Stimulated activated CD4-positive, alpha-beta T cell treated with anti-CD3 and anti-CD28 coated beads, Interleukin-1b, Interleukin-23, amount 100 ng/mL, for 48 hours (primary cell): Measurements from ENCODE around the gene OR10A6.

ENCODE experiments used
- DNase-seq: peaks from one replicate; pipeline ENCODE4 v3.0.0-alpha.2; 2020

Gene OR10A6

GRCh38 chr11:7931168-7931567 is at the start of gene OR10A6:
TSS of gene OR10A6 (minus strand) at chr11:7931268. CDS start at chr11:7928662, 2,606 bp downstream.
- no peak for DNase-seq

- DNase-seq = no peak
Measured at GRCh38 chr11:7977232-7977917, 46.3 kb upstream of the OR10A6 start.

DNA sequence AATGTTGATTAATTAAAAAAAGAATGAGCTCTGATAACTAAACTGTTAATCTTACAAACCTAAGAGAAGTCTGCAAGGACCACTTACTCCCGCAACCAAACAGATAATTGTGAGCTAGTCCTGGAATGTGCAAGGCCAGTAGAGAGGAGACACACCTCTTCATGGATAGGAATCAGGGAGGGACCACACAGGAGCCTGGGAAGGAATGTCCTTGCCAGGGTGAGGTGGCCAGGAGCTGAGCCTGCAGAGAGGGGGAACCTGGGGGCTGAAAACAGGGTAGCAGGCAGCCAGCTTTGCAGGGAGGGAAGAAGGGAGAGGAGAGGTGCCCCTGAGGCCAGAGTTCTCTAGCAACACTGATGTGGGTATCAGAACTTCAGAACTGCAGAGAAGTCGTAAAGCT is 43.6 kb upstream of the OR10A6 start:
- no peak for DNase-seq

DNA sequence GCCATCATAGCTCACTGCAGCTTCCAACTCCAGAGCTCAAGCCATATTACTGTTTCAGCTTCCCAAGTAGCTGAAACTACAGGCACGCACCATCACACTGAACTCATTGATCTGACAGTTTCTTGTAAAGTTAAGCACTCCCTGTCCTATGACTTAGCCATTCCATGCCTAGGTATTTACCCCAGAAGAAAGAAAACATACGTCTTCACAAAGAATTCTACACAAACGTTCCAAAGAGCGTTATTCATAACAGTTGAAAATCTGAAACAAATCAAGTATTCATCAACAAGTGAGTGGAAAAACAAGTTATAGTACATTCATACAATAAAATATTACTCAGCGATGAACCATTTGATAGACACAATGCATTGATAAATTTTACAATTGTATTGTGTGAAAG is 41.9 kb upstream of the OR10A6 start:
- no peak for DNase-seq

DNA sequence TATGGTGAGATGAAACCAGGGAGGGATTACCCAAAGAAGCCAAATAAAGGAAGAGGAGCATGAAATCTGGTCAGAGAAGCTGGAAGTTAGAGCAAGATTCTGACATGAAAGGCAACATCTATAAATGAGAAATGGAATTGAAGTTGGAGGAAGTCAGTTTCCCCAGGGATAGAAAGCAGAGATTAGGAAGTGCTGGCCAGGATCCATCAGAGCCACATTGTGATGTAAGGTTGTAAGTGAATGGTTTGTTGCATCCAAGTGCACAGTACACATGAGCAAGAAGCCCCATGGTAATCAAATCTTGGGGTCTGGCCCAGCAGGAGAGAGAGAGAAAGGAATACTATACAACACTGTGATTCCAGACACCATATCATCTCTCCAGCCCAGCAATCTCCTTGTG is 40.8 kb upstream of the OR10A6 start:
- DNase-seq = no peak

- DNase-seq = no peak
Measured at GRCh38 chr11:7969756-7970646, 38.9 kb upstream of the OR10A6 start.

GRCh38 chr11:7968686-7969085 is 37.6 kb upstream of the OR10A6 start:
- DNase-seq = no peak

DNA sequence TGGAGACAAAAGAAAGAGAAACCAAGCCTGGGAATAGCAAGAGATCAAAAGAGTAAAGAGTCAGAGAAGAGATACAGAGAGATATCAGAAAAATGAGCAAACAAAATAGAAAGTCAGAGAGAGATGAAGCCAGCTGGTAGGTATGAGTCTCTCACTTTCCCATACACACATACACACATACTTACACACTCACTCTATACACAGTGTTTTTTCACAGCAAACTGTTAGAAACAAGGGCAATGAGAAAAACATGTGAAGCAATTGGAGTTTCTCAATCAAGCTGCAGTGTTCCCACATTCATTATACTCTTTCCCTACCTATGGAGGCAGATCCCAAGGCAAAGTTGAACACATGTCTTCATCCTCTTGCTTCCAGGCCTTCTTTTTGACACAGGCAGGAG is 36.8 kb upstream of the OR10A6 start:
- no peak for DNase-seq

GRCh38 chr11:7967097-7967496 is 36.0 kb upstream of the OR10A6 start:
- DNase-seq = no peak

- DNase-seq = no peak
Measured at GRCh38 chr11:7965386-7965785, 34.3 kb upstream of the OR10A6 start, which contains the start of gene NLRP10. TSS of gene NLRP10 (minus strand) at chr11:7965447. CDS start at chr11:7963495, 1,952 bp downstream.

DNA sequence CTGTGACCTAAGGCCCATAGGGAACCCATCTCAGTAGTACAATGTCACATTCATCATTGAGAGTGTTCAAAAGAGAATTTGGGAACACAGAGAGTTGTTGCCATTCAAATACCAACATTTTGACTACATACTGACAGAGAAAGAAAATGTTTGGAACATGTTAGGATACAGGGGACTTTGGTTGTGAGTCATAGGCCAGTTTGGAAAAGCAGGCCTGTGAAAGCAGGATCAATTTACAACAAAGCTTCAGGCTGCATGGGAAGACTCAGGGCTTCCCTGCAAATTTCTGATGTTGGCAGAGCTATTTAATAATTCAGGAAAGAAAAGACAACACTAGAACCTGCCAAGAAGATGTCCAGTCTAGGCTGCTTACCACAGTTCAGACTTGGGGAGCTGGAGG is 33.8 kb upstream of the OR10A6 start:
- DNase-seq = no peak

DNA sequence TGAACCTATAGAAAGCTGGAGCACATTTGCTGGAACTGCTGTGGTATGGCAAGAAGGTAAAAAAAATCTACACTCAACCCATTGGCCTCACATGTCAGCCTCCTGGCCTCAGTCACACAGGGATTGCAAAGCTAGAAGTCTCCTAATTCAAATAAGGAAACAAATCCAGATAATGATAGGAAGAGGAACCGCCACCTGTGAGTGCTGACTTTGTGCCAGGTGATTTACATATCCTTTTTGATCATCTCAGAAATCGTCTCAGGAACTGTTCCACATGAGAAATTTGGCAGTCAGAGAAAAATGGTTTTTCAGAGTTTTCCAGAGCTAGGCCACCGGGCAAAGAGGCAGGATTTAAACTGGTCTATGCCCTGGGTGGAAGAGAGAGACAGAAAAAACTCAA is 33.2 kb upstream of the OR10A6 start:
- no peak for DNase-seq

DNA sequence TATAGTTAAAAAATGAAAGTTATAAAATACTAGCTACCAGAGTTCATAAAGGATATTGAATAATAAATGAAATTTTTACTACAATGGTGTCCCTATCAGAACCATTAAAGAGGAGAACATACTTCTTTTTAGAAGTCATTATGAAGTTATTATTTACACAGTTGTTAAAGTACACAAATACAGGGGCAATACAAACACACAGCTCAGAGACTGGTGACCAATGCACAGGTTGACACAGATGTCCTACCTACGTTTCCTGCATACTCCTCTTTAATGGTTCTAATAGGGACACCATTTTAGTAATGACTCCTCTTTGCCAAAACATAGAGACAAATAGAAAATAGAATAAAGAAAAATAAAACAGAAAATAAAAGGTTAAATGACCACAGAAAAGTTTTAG is 24.1 kb upstream of the OR10A6 start:
- no peak for DNase-seq

DNA sequence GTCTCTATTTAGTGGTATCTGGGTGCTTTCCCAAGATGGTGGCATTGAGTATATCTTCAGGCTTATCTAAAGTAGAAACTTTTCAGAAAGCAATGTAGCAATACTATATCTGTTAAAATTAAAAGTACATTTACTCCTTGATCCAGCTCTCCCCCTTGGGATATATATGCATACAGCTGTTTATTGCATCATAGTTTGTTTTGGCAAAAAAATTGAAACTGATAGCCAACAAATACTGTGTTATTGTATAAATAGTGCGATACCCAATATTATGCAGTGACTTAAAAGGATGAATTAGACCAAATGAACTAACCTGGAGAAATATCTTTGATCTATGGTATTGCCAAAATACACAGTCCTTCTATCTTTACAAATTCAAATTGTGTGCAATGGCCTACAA is 18.9 kb upstream of the OR10A6 start:
- no peak for DNase-seq

- no peak for DNase-seq
Measured at GRCh38 chr11:7944123-7944522, 13.1 kb upstream of the OR10A6 start.

DNA sequence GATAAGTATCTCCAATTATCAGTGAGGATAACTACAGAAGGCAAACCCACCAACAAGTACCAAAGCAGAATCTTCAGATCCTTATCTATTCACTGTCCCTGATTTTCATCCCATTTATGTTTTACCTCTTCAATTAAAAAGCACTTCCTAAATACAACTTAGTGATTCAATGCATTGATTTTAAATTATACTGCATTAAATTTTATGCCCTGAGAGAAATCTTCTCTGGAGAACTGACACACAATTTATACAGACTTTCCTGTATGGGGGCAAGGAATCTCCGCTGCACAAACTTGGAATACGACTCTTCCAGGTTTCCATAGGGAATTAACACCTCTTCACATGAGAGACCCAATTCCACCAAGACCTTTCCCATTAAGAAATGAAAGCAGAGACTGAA is 10.5 kb upstream of the OR10A6 start, which contains the start of gene OR10A3:
OR10A3 (minus strand) TSS at position 101 of the 400 bp plus-strand sequence. CDS start 2,188 bp downstream, outside the sequence.
- no peak for DNase-seq

DNA sequence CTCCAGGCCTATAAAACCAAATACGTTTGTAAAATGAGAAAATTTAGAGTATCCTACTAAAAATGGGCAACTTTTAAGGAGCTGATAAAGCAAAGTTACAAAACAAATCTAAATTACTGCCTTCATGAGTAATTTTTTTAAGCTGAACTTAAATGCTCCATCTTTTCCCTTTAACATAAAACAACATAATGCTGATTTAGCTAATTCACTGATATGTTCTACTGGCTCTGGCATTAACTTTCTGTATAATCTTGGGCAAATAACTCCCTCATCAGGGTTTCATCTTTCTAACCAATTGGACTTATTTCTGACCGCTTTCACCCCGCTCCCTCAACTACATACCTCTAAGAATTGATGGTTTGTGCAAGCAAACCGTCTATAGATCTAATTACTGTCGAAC is 10.1 kb upstream of the OR10A6 start:
- no peak for DNase-seq

DNA sequence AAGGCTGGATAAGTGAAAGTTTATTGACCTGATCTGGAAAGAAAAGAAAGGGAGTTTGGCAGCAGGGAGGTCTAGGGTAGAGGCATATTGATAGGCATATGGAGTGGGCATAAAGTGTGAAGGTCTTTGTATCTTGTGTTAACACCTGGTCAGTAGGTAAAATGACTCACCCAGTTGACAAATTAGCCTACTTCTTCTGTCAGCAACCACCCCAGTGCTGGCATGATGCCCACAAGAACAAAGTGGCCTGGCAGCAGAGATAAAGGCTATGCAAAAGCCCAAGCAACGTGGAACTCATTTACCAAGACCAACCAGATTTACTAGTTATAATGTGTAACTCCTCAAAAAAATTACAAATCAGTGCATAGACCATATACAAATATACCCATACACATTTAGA is 5.5 kb upstream of the OR10A6 start:
- no peak for DNase-seq

DNA sequence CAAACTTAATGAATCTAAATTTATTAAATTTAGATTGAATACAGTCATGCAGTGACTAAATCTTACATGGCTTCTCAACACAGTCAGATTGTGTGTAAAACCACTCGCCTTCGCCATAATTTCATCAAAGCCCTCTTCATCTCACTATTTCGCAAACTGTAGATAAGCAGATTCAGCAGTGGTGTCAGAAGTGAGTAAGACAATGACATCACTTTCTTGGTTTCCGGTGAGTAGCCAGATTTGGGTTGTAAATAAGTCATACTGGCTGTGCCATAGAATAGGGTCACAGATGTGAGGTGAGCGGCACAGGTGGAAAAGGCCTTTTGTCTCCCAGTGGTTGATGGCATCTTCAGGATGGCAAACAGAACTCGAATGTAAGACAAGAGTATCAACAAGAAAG is 3.4 kb downstream of the OR10A6 start:
- no peak for DNase-seq

DNA sequence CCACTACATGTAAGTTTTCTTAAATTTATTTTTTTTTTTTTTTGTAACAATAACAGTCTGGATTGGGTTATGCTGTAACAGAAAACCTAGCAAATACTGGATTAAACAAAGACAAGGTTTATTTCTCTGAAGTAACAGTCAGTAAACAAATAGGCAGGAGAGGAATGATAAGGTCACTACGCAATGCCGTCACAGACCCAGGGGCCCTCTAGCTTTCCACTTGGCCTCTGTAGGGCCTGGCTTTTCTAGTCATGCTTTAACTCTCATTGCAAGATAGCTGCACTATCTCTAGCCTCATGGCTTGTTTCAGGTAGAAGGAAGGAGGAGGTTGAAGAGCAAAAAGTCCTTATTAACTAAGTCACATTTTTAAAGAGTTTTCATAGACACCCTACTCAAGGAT is 6.5 kb downstream of the OR10A6 start:
- DNase-seq = no peak

DNA sequence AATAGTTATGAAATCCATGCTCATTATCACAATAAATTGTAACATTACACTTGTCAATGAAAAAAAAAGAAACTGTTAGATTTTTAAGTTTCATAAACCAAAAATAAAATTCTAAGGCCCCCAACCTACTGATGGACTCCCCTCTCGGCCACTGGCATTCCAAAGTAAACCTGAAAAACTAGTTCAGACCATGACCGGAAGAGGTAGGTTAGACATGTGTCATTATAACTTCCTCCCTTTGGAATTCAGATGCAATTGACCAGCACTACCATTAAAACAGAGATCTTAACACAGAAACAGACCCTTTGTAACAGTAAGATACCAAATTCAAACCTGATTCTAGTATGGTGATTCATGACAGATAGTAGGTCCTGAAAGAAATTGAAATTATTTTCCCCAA is 12.9 kb downstream of the OR10A6 start:
- no peak for DNase-seq

GRCh38 chr11:7911011-7911410 is 20.1 kb downstream of the OR10A6 start:
- no peak for DNase-seq

DNA sequence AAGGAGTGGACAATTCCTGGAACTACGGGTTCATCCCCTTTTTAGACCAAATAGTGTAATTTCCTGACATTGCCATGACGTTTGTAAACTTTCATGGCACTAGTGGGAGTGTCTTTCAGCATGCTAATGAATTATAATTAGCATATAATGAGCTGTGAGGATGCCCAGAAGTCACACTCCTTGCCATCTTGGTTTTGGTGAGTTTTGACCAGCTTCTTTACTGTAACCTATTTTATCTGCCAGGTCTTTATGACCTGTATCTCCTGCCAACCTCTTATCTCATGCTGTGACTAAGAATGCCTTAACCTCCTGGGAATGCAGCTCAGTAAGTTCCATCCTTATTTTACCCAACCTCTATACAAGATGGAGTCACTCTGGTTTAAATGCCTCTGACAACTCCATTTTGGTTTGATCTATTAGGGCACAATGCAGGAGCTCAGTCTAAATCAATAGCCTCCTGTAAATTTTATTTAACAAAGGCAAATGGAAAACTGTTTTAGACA is 20.7 kb downstream of the OR10A6 start:
- DNase-seq = no peak
